HepG2 (cell line): Measurements from ENCODE around the gene TTN. TPM values are rescaled to one million over a fixed set of nuclear protein-coding genes. Genes with fewer than 3 reads are reported as not detected.
A peak's percentile ranks its signal among the peaks of the same experiment; 100 is the strongest.

ENCODE experiments used
- CENPT ChIP-seq: sonication (generic); formaldehyde crosslinking; IDR thresholded peaks from 2 replicates; pipeline ENCODE4 v1.8.0; 2022; ENCODE audit warnings: low read depth, mild to moderate bottlenecking, moderate library complexity, missing genetic modification reagents
- DMAP1 ChIP-seq: IDR thresholded peaks from 2 replicates; pipeline ENCODE4 v1.6.1; 2016
- ELF1 ChIP-seq: sonication (generic); formaldehyde crosslinking; IDR thresholded peaks from 2 replicates; pipeline ENCODE4 v1.4.0; 2020; ENCODE audit warnings: missing genetic modification reagents
- FOSL1 ChIP-seq: sonication (generic); formaldehyde crosslinking; IDR thresholded peaks from 2 replicates; pipeline ENCODE4 v1.9.0; 2021; ENCODE audit warnings: missing genetic modification reagents, borderline replicate concordance
- GATAD2A ChIP-seq: IDR thresholded peaks from 2 replicates; pipeline ENCODE4 v1.6.1; 2016
- HMG20B ChIP-seq: conservative IDR thresholded peaks from 2 replicates; pipeline ENCODE4 v1.6.1; 2016; ENCODE audit warnings: missing genetic modification reagents, missing compliant biosample characterization
- KLF16 ChIP-seq, 2 experiments: sonication (generic) in 1 of 2; formaldehyde crosslinking in 1 of 2; IDR thresholded peaks; 2 replicates each; pipeline versions ENCODE4 v1.6.1 to v1.8.0; 2016 to 2023; ENCODE audit warnings: missing genetic modification reagents in 2 of 2, missing compliant biosample characterization in 1 of 2
- RFXAP ChIP-seq: sonication (generic); formaldehyde crosslinking; IDR thresholded peaks from 2 replicates; pipeline ENCODE4 v1.4.0; 2020; ENCODE audit warnings: missing genetic modification reagents, borderline replicate concordance
- TCF7 ChIP-seq: sonication (generic); IDR thresholded peaks from 2 replicates; pipeline ENCODE4 v1.6.1; 2016; ENCODE audit warnings: antibody characterized with exemption, low read depth
- TEAD3 ChIP-seq: optimal IDR thresholded peaks from 2 replicates; pipeline ENCODE3; 2016; ENCODE audit warnings: borderline replicate concordance
- TEF ChIP-seq: sonication (generic); formaldehyde crosslinking; IDR thresholded peaks from 2 replicates; pipeline ENCODE4 v1.5.0; 2020; ENCODE audit warnings: missing genetic modification reagents
- ZBTB2 ChIP-seq: sonication (generic); formaldehyde crosslinking; IDR thresholded peaks from 2 replicates; pipeline ENCODE4 v1.8.0; 2022; ENCODE audit warnings: low read depth, missing genetic modification reagents
- ZNF224 ChIP-seq: sonication (generic); formaldehyde crosslinking; IDR thresholded peaks from 2 replicates; pipeline ENCODE4 v1.5.0; 2020; ENCODE audit warnings: mild to moderate bottlenecking, missing genetic modification reagents
- ZNF225 ChIP-seq: sonication (generic); formaldehyde crosslinking; IDR thresholded peaks from 2 replicates; pipeline ENCODE4 v1.4.0; 2020; ENCODE audit warnings: mild to moderate bottlenecking, missing genetic modification reagents
- ZNF292 ChIP-seq: sonication (generic); formaldehyde crosslinking; IDR thresholded peaks from 2 replicates; pipeline ENCODE4 v1.8.1; 2022; ENCODE audit warnings: mild to moderate bottlenecking, low read depth, missing genetic modification reagents, borderline replicate concordance
- polyA plus RNA-seq, 8 experiments: library from polyadenylated mRNA; depleted of rRNA in 3 of 8; stranded (reverse) in 7 of 8; unstranded in 1 of 8; fragments of >200 nt; fragmentation: Illumina TruSeq in 4 of 8; extraction: Trizol in 4 of 8; gene quantifications; 2 replicates each; pipeline versions ENCODE4 v1.2.1 to v1.2.3, GENCODE V29; 2011 to 2016; ENCODE audit warnings: low read depth in 4 of 8, missing spikeins in 1 of 8, mixed read lengths in 1 of 8; ENCODE audit not compliant: insufficient read depth in 1 of 8
- total RNA-seq, 5 experiments: library from RNA; depleted of rRNA; stranded (reverse); fragments of >200 nt; fragmentation: Illumina TruSeq; extraction: Trizol; gene quantifications; 2 replicates each; pipeline ENCODE4 v1.2.3, GENCODE V29; 2016; ENCODE audit warnings: low read depth in 1 of 5
- TF ChIP-seq, protein P1 (sequence below): sonication (generic); formaldehyde crosslinking; IDR thresholded peaks from 2 replicates; pipeline ENCODE4 v1.8.1; 2023; ENCODE audit warnings: mild to moderate bottlenecking, missing genetic modification reagents, borderline replicate concordance
- TF ChIP-seq, protein P2 (sequence below), 2 experiments: sonication (generic) in 1 of 2; formaldehyde crosslinking in 1 of 2; IDR thresholded peaks; 2 replicates each; pipeline versions ENCODE4 v1.5.1 to v1.6.1; 2011 to 2020; ENCODE audit warnings: borderline replicate concordance in 1 of 2, low read depth in 1 of 2, low read length in 1 of 2, mild to moderate bottlenecking in 1 of 2, missing genetic modification reagents in 1 of 2, moderate library complexity in 1 of 2
- TF ChIP-seq, protein P3 (sequence below): sonication (generic); formaldehyde crosslinking; IDR thresholded peaks from 2 replicates; pipeline ENCODE4 v1.4.0; 2020; ENCODE audit warnings: missing genetic modification reagents, mild to moderate bottlenecking, borderline replicate concordance
- TF ChIP-seq, protein P4 (sequence below): sonication (generic); formaldehyde crosslinking; IDR thresholded peaks from 2 replicates; pipeline ENCODE4 v1.5.0; 2020; ENCODE audit warnings: missing genetic modification reagents

The TTN gene
- total and polyA plus RNA-seq, 2 of the 13 experiments (the other 11 are each of a cell fraction or from before 2014, with no cell fraction given) = under 0.01 TPM

DNA sequence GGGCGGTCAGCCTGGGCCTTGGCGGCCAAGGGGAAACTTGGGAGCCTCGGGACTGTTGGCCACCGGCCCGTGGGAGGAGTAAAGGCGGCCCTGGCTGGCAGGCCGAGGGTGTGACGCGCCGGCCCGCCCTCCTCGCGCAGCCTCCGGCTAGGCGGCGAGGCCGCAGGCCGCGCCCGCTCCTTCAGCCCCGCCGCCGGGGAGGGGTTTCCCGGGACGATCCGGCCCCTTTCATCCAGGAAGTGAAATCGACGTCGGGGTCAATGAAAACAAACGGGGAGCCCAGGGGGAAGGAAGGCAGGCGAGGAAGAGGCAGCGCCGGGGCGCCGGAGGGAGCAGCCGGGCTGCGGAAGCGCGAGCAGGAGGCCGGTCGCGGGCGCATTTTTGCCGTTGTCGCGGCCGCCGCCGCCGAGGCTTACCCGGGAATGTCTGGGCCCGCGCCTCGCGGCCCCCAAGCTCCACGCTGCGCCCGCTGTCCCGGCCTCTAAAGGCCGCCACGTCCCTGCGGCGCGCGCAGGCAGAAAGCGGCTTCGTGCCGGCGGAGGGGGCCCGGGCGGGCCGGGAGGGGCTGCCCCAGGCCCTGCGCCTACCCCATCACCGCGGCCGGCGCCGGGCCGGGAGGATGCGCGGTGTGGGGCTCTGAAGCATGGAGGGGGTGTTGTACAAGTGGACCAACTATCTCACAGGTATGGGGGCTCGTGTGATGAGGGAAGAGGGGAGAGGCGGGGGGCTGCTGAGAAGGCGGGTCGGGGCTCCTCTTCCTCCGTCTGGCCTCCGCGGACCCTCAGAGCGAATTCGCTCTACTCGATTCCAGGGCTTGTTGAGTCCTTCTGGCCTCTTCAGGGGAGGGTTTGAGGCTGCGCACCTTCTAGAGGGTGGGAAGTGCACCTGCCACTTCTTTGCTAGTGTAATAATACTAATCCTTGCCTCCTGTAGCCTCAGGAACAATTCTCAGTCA, 326.7 kb downstream of the TTN start, which contains the start of gene PLEKHA3 (continued):
- TF ChIP-seq, protein P1, sequence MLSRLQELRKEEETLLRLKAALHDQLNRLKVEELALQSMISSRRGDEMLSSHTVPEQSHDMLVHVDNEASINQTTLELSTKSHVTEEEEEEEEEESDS = no peak
- TF ChIP-seq CENPT (CRISPR knock-in tag) (no peak), GATAD2A (CRISPR knock-in tag) (peak; percentile 49), DMAP1 (CRISPR knock-in tag) (peak; percentile 32), TEAD3 (CRISPR knock-in tag) (peak; percentile 12), TCF7 (no peak), KLF16 (CRISPR knock-in tag; IDR thresholded peaks at IDR 0.05) (peak in 1 of 2 experiments; percentile 77; a peak in 2 of 4 replicates), HMG20B (CRISPR knock-in tag) (no peak; the same call in 1 of the 2 replicates), FOSL1 (no peak), ZNF292 (CRISPR knock-in tag) (no peak), ZNF225 (CRISPR knock-in tag) (no peak), ZNF224 (CRISPR knock-in tag) (peak; percentile 73; the same call in 1 of the 2 replicates), ELF1 (CRISPR knock-in tag) (peak; percentile 81), TEF (CRISPR knock-in tag) (peak; percentile 48), RFXAP (CRISPR knock-in tag) (peak; percentile 71), ZBTB2 (CRISPR knock-in tag) (peak; percentile 85)
- TF ChIP-seq, protein P2, sequence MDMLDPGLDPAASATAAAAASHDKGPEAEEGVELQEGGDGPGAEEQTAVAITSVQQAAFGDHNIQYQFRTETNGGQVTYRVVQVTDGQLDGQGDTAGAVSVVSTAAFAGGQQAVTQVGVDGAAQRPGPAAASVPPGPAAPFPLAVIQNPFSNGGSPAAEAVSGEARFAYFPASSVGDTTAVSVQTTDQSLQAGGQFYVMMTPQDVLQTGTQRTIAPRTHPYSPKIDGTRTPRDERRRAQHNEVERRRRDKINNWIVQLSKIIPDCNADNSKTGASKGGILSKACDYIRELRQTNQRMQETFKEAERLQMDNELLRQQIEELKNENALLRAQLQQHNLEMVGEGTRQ (IDR thresholded peaks at IDR 0.05; ENCODE audit: low read depth, low read length) = no peak
- TF ChIP-seq, protein P2 (CRISPR knock-in tag; IDR thresholded peaks at IDR 0.05; ENCODE audit: borderline replicate concordance) = no peak
- TF ChIP-seq, protein P3, sequence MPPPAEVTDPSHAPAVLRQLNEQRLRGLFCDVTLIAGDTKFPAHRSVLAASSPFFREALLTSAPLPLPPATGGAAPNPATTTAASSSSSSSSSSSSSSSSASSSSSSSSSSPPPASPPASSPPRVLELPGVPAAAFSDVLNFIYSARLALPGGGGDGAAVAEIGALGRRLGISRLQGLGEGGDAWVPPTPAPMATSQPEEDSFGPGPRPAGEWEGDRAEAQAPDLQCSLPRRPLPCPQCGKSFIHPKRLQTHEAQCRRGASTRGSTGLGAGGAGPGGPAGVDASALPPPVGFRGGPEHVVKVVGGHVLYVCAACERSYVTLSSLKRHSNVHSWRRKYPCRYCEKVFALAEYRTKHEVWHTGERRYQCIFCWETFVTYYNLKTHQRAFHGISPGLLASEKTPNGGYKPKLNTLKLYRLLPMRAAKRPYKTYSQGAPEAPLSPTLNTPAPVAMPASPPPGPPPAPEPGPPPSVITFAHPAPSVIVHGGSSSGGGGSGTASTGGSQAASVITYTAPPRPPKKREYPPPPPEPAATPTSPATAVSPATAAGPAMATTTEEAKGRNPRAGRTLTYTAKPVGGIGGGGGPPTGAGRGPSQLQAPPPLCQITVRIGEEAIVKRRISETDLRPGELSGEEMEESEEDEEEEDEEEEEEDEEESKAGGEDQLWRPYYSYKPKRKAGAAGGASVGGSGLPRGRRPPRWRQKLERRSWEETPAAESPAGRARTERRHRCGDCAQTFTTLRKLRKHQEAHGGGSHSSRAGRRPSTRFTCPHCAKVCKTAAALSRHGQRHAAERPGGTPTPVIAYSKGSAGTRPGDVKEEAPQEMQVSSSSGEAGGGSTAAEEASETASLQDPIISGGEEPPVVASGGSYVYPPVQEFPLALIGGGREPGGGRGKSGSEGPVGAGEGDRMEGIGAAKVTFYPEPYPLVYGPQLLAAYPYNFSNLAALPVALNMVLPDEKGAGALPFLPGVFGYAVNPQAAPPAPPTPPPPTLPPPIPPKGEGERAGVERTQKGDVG (CRISPR knock-in tag) = 0 out of 2 replicates have a peak, but pooled peaks have one; percentile 30
- TF ChIP-seq, protein P4, sequence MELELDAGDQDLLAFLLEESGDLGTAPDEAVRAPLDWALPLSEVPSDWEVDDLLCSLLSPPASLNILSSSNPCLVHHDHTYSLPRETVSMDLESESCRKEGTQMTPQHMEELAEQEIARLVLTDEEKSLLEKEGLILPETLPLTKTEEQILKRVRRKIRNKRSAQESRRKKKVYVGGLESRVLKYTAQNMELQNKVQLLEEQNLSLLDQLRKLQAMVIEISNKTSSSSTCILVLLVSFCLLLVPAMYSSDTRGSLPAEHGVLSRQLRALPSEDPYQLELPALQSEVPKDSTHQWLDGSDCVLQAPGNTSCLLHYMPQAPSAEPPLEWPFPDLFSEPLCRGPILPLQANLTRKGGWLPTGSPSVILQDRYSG (CRISPR knock-in tag) = no peak; the same call in 1 of the 2 replicates
